SH-SY5Y (cell line): ENCODE results near the gene PPP6R1.

Source experiments
- GATA2 ChIP-seq: IDR thresholded peaks from 2 replicates; pipeline ENCODE4 v1.6.1; 2011; ENCODE audit warnings: mild to moderate bottlenecking, low read depth, low read length
- GATA3 ChIP-seq: IDR thresholded peaks from 2 replicates; pipeline ENCODE4 v1.6.1; 2011; ENCODE audit warnings: low read depth, mild to moderate bottlenecking, low read length, moderate library complexity

Gene PPP6R1

GRCh38 chr19:55213547-55213946 lies 45.3 kb downstream of the PPP6R1 start:
- TF ChIP-seq GATA3 (no peak), GATA2 (no peak)

GRCh38 chr19:55212447-55212846 lies 46.4 kb downstream of the PPP6R1 start:
- TF ChIP-seq GATA3 (no peak), GATA2 (no peak)

- TF ChIP-seq GATA2 (no peak), GATA3 (no peak)
Observed at GRCh38 chr19:55209693-55210472, 48.9 kb downstream of the PPP6R1 start.

GRCh38 chr19:55208880-55209692 lies 49.7 kb downstream of the PPP6R1 start, which contains the start of gene PTPRH:
TSS of gene PTPRH (minus strand) at chr19:55209501. CDS start at chr19:55209433, 68 bp downstream.
- no peak for TF ChIP-seq GATA3
- TF ChIP-seq GATA2: no peak

- TF ChIP-seq GATA2: peak; percentile 52; the same call in 1 of the 2 replicates
- TF ChIP-seq GATA3: no peak
Observed at GRCh38 chr19:55206664-55207500, 51.9 kb downstream of the PPP6R1 start.

GRCh38 chr19:55199620-55200204 lies 59.1 kb downstream of the PPP6R1 start:
- no peak for TF ChIP-seq GATA2
- TF ChIP-seq GATA3: no peak

- no peak for TF ChIP-seq GATA2
- TF ChIP-seq GATA3: no peak
Observed at GRCh38 chr19:55198651-55199050, 60.2 kb downstream of the PPP6R1 start.

GRCh38 chr19:55197528-55197927 lies 61.3 kb downstream of the PPP6R1 start:
- TF ChIP-seq GATA2: no peak
- TF ChIP-seq GATA3: no peak

GRCh38 chr19:55196803-55197202 lies 62.0 kb downstream of the PPP6R1 start:
- TF ChIP-seq GATA3 (no peak), GATA2 (no peak)

GRCh38 chr19:55193481-55193880 lies 65.3 kb downstream of the PPP6R1 start:
- TF ChIP-seq GATA3 (no peak), GATA2 (no peak)

- no peak for TF ChIP-seq GATA3
- no peak for TF ChIP-seq GATA2
Observed at GRCh38 chr19:55189403-55189835, 69.4 kb downstream of the PPP6R1 start.

GRCh38 chr19:55188625-55189024 lies 70.2 kb downstream of the PPP6R1 start:
- TF ChIP-seq GATA2 (no peak), GATA3 (no peak)

- no peak for TF ChIP-seq GATA2
Observed at GRCh38 chr19:55186080-55186479, 72.7 kb downstream of the PPP6R1 start.

GRCh38 chr19:55181740-55182139 lies 77.1 kb downstream of the PPP6R1 start:
- TF ChIP-seq GATA3 (no peak), GATA2 (no peak)
